CD4-positive, alpha-beta T cell treated with Interleukin-4 for 1 hour (primary cell): ENCODE results near the gene ERCC6L2.

Source experiments
- DNase-seq, 2 donors: peaks; one replicate each; pipeline ENCODE4 v3.0.0-alpha.2; 2020 to 2022

Gene ERCC6L2

GRCh38 chr9:95875305-95876137 lies at the start of gene ERCC6L2:
Gene ERCC6L2 (plus strand): TSS chr9:95875691. CDS start chr9:95876039, 348 bp downstream.
- peak; percentile 95 to 96 for DNase-seq

GRCh38 chr9:95826183-95826838 lies 49.2 kb upstream of the ERCC6L2 start:
- no peak for DNase-seq

DNA sequence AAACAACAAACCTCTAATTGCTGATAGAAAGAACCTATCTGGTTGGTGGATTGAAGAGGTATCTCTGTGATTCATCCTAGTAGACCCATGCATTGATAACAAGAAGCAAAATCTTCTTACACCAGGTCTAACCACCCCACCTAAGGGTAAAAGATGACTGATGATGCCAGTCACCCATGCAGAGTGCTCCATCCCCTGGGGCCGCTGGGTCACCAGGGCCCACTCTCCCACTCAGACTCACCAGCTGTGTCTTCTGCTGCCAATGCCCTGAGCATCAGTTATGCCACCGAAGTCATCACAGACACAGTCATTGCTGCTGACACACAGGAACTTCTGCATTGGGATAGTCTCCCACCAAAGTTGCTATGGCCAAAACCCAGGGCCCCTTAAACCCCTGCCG lies 44.7 kb upstream of the ERCC6L2 start:
- no peak for DNase-seq

DNA sequence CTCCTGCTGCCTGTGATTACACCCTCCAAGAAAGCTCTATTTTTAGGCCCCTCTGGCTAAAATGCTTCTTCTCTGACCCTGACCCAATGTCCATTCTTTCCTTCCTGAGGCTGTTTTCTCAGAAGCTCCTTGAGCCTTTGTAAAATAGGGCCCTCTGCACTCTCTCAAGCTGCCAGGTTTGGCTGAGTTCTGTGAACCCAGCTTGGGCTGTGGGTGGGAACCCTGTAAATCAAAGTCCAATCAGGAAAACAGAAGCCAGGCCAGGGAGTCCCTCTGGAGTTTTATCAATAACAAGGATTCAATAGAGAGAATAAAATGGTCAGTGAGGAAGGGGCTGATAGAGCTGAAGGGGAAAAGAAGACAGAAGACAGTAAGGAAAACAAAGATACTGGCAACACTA lies 43.7 kb upstream of the ERCC6L2 start:
- no peak for DNase-seq

- DNase-seq, result no peak
Measured at GRCh38 chr9:95833546-95834178, 41.8 kb upstream of the ERCC6L2 start.

GRCh38 chr9:95834281-95834907 lies 41.1 kb upstream of the ERCC6L2 start:
- DNase-seq, result no peak

GRCh38 chr9:95835393-95835792 lies 40.1 kb upstream of the ERCC6L2 start:
- no peak for DNase-seq

GRCh38 chr9:95836072-95836471 lies 39.4 kb upstream of the ERCC6L2 start:
- DNase-seq, result no peak

GRCh38 chr9:95839012-95839411 lies 36.5 kb upstream of the ERCC6L2 start:
- DNase-seq, result no peak

- DNase-seq, result no peak
Measured at GRCh38 chr9:95840074-95840473, 35.4 kb upstream of the ERCC6L2 start.

GRCh38 chr9:95841377-95841776 lies 34.1 kb upstream of the ERCC6L2 start:
- no peak for DNase-seq

DNA sequence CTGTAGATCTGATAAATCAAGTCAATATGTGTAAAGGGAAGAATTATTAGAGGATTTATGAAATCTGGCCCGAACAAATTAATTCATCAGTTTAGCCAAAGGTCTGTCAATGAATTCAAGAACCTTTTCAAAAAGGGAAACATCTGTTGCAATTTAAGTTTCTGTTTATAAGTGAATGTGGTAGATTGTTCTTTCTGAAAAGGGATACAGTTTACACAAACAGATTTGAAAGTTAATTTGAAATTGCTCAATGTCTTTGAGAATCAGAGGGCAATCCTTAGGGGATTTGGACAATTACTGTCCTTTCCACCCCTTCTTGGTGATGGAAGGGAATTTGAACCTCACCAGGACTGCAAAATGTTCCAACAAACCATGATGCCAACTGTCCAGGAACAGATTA lies 29.7 kb upstream of the ERCC6L2 start:
- no peak for DNase-seq

DNA sequence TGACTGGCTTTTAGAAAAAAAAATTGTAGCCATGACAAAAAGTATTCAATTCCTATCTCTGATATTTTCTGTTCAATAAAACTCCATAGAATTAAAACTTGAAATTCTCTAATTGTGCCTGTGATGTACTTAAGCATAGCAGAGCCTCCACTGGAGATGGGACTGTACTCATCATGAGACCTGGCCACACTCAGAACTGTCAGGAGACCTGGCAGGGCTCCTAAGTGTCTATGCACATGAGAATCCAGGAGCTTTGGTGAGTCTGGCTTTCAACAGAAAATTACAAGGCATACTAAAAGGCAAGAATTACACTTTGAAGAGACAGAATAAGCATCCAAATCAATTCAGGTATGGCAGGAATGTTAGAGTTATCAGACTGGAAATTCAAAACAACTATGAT lies 26.7 kb upstream of the ERCC6L2 start:
- no peak for DNase-seq

DNA sequence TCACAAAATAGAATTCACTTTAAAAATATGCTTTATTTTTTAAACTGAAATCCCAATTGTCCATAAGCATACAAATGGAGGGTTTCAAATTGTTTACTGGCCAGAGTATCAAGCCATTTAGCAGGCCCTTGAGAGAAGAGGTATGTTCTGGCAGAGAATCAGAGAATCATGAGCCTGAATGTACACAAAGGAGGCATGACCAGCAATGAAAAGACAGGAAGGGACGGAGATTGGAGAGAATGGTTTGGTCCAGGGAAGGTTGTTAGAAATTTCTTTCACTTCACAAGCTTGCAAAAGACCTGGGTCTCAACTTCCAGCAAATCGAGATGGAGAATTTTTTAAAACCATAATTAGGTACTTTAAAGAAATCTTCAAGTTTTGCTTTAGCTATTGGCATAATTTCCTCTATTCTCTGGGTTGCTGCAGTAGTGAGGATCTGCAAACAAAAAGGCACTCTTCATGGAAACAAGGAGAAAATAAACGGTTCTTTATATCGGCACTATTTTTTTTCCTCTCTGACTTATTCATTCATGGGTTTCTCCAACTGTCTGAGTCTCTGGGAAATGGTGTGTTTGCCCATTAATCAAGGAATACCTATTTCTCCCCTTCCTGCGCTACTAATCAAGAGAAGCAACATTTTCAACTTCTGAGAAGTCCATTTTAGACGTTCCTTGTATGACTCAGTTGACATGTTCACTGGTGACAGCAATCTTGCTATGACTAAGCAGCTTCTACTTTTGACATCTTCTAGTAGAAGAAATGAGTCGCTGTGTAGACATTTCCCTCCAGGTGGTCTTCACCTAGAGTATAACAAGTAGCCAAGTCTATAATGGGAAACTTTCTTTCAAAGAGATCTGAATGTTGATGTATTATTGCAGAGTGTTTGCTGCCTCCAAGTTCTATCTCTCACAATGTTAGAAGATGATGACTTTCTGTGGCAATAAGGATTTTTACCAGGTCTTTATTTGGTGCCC lies 23.1 kb upstream of the ERCC6L2 start:
- no peak for DNase-seq

DNA sequence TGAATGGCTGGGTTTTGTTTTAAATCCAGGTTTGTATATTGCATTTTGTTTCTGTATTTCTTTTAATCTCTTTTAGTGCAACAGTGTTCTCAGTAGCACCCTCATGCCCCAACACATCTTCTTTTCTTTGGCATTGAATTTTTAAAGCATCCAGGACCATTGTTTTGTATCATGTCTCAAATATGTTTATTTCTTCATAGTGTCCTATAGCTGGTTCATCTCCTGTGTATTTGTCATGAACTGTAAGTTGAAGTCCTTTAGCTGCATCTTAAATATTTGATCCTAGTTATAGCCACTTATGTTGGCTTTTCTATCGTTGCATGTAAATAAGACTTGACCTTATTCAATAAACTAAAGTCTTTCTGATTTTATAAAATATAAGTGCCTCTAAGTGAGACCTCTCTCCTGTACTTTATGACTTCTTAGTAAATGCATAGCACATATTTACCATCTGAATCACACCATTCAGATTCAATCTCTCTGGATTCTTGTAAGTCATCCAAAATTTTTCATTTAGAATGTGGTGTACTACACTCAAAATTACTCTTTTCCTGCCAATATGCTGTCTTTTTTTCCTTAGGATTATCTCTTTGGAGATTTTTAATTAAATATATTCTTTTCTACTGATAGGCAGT lies 21.0 kb upstream of the ERCC6L2 start:
- DNase-seq, result no peak

DNA sequence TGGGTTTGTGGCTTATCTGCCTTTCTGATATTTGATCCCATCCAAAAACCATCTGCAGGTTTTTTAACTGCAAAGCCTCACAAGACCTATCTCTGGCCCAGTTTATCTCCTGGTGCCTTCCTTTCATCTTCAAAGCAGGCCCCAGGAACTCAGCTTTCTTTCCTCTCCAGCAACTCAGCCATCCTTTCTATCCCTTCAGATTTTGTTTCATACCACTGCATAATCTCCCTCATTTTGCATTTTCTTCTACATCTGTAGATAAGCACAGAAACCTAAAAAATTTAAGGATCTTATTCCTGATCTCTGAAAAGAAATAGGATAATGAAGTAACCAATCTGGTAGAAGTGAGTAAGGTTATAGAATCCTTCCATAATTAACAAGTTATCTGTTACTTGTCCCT lies 19.5 kb upstream of the ERCC6L2 start:
- no peak for DNase-seq

DNA sequence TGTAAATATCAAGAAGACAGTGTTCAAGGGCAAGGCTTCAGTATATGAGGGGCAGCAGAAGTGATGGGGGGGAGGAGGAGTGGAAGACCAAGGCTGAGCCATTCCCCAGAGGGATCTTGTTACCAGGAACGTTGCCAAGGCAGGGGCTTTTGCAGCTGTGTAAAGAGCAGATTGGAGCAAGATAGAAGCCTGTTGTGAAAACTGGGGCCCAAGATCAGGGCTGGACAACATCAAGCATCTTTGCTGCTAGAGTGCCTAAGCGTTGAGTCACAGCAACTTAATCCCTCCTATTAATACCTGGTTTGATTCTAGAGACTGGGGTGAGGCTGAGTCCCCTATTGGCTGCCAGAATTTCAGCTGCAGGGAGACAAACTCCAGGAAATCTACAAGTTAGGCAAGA lies 18.4 kb upstream of the ERCC6L2 start:
- DNase-seq, result no peak

DNA sequence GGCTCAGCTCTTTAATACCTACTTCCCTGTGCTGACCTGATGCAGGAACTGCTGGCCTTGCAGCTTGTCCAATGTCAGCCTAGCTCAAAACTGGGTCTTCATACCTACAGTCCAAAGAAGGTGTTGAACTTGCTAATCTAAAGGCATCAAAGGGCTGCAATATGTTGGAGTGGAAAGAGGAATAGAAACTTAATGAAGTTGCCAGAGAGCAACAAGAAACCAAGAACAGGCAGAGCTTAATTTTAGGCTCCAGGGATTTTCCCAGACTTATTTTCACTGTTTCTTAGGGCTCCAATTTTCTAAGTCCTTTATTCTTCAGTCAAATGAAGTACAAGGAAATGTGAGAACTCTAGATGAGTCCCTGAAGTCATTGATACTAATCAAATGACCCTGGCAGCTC lies 17.6 kb upstream of the ERCC6L2 start:
- no peak for DNase-seq

- no peak for DNase-seq
Measured at GRCh38 chr9:95862343-95862742, 13.1 kb upstream of the ERCC6L2 start.

DNA sequence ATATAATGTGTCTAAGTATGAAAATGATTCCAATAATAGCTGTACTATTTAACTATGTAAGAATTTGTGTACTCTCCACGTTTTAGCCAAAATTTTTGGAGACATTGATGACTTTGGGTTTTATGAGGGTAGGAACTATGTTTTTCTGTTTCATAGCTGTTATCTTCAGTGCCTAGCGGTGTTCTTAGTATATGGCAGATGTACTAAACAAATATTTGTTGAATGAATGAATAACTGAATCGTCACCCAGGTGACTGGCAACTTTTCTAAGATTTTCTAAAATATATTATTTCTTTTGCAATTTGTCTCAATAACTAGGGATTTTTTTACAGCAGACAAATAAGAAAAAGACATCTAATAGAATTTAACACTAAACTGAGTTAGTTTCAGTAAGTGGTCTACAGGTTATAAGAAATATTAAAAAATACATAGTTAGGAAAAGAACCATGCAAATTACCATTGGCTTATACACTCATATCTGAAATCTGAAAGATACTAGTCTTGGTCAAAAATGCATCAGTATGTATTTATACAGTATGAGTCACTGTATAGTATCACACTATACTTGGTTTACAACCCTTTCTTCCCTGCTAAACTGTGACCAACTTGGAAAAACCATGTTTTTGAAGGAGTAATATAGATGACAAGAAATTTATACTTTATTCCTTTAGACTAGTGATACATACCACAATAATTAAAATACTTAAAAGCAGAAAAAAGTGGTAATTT lies 10.5 kb upstream of the ERCC6L2 start:
- DNase-seq, result no peak

- DNase-seq, result no peak
Measured at GRCh38 chr9:95870352-95870751, 5.1 kb upstream of the ERCC6L2 start.
